ENCODE data around the gene TCEAL6. TPM values are rescaled to one million over a fixed set of nuclear protein-coding genes. Genes with fewer than 3 reads are reported as not detected.
"Not testable (repeated sequence)": the region's sequence is repeated elsewhere in the genome, so short reads cannot be mapped to it uniquely, and the experiment has no call there.

Gene TCEAL6
- polyA plus RNA-seq (2012; ENCODE audit: insufficient read length, low read depth): not detected

DNA sequence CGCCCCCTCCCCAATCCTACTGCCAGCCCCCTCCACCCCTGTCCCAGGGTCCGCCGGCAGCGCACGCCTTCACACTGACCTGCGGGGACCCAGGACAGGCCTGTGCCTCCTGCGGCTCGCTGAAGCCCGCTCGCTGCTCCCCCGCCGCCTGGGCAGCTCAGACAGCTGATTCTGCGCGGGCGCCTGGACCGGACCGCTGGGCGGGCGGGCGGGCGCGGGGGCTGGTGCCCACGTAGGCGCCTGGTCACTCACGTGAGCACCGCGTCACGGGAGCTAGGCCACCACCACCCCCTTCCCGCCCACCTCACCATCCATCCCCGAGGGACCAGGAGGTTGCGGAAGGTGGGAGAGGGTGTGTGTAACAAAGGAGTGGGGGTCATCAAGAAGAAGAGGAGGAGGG, at the start of gene TCEAL6:
TSS of gene TCEAL6 (minus strand) at position 208 of the 400 bp plus-strand sequence.
- not testable (repeated sequence) for TF ChIP-seq REST (IDR thresholded peaks at IDR 0.05; ENCODE audit: insufficient read depth in 1 of 2, low read depth in 2 of 2, low read length in 2 of 2); TAF1 (IDR thresholded peaks at IDR 0.05; ENCODE audit: borderline replicate concordance, insufficient read depth, low read length); SIN3A (IDR thresholded peaks at IDR 0.05; ENCODE audit: borderline replicate concordance, insufficient read depth, low read length)

- TF ChIP-seq REST (IDR thresholded peaks at IDR 0.05; ENCODE audit: insufficient read depth in 1 of 2, low read depth in 2 of 2, low read length in 2 of 2) (no peak), FOXP2 (optimal IDR thresholded peaks at IDR 0.05; ENCODE audit: borderline replicate concordance, extremely low read depth, extremely low read length, insufficient read depth) (no peak), SIN3A (IDR thresholded peaks at IDR 0.05; ENCODE audit: borderline replicate concordance, insufficient read depth, low read length) (no peak), POLR2AphosphoS5 (IDR thresholded peaks at IDR 0.05; ENCODE audit: low read depth, low read length) (no peak), TAF1 (IDR thresholded peaks at IDR 0.05; ENCODE audit: borderline replicate concordance, insufficient read depth, low read length) (no peak)
These were observed 43.9 kb upstream of the TCEAL6 start for GRCh38 chrX:102185967-102186720.

GRCh38 chrX:102155806-102156179, 13.5 kb upstream of the TCEAL6 start, which contains the start of gene BEX5:
BEX5 (minus strand) TSS chrX:102155977; CDS start chrX:102154265, 1,712 bp downstream.
- no peak for TF ChIP-seq REST (IDR thresholded peaks at IDR 0.05; ENCODE audit: insufficient read depth in 1 of 2, low read depth in 2 of 2, low read length in 2 of 2)
- no peak for TF ChIP-seq TAF1 (IDR thresholded peaks at IDR 0.05; ENCODE audit: borderline replicate concordance, insufficient read depth, low read length)
- no peak for TF ChIP-seq SIN3A (IDR thresholded peaks at IDR 0.05; ENCODE audit: borderline replicate concordance, insufficient read depth, low read length)
- TF ChIP-seq POLR2AphosphoS5 (IDR thresholded peaks at IDR 0.05; ENCODE audit: low read depth, low read length): no peak
- no peak for TF ChIP-seq FOXP2 (optimal IDR thresholded peaks at IDR 0.05; ENCODE audit: borderline replicate concordance, extremely low read depth, extremely low read length, insufficient read depth)

- no peak for TF ChIP-seq POLR2AphosphoS5 (IDR thresholded peaks at IDR 0.05; ENCODE audit: low read depth, low read length)
- no peak for TF ChIP-seq FOXP2 (optimal IDR thresholded peaks at IDR 0.05; ENCODE audit: borderline replicate concordance, extremely low read depth, extremely low read length, insufficient read depth)
- no peak for TF ChIP-seq TAF1 (IDR thresholded peaks at IDR 0.05; ENCODE audit: borderline replicate concordance, insufficient read depth, low read length)
- TF ChIP-seq SIN3A (IDR thresholded peaks at IDR 0.05; ENCODE audit: borderline replicate concordance, insufficient read depth, low read length): no peak
- TF ChIP-seq REST (IDR thresholded peaks at IDR 0.05; ENCODE audit: insufficient read depth in 1 of 2, low read depth in 2 of 2, low read length in 2 of 2): no peak
These were observed 12.9 kb upstream of the TCEAL6 start for GRCh38 chrX:102154900-102155805.
